NB4 (cell line): ENCODE measurements around the gene TSHR.

Experiments used
- DNase-seq: peaks from one replicate; pipeline ENCODE4 v3.0.0; 2010; ENCODE audit warnings: low read depth
- H3K4me3 ChIP-seq: one replicate; pipeline ENCODE4 v1.5.1; 2011; ENCODE audit warnings: mild to moderate bottlenecking, low read depth, low read length, moderate library complexity
- MYC ChIP-seq: IDR thresholded peaks from 2 replicates; pipeline ENCODE4 v1.6.1; 2011; ENCODE audit warnings: low read depth, low read length
- POLR2A ChIP-seq: IDR thresholded peaks from 2 replicates; pipeline ENCODE4 v1.6.1; 2011; ENCODE audit warnings: mild to moderate bottlenecking; ENCODE audit not compliant: insufficient read length; ENCODE audit errors: extremely low read depth
- TF ChIP-seq, protein P1 (sequence below): IDR thresholded peaks from 2 replicates; pipeline ENCODE4 v1.6.1; 2011; ENCODE audit warnings: low read depth, low read length
- TF ChIP-seq, protein P2 (sequence below): IDR thresholded peaks from one replicate; pipeline ENCODE4 v1.5.1; 2012; ENCODE audit warnings: low read depth, low read length

Gene TSHR

DNA sequence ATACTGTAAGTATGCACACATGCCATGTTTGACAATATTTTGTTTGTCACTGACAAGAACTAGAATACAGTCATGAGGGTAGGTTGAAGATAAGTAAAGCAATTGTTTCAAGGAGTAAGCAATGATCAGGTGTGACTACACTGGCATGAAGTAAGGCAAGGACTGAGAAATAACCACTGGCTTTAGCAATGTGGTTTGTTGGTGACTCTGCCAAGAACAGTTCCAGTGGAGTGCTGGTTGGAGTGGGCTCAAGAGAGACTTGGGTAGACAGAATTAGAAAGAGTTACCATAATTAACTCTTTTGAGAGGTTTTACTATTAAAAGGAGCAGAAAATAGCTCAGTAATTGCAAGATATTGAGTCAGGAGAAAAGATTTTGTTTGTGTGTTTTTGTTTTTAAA, 135.7 kb downstream of the TSHR start:
- DNase-seq: no peak
- TF ChIP-seq MYC: no peak
- TF ChIP-seq, protein P1, sequence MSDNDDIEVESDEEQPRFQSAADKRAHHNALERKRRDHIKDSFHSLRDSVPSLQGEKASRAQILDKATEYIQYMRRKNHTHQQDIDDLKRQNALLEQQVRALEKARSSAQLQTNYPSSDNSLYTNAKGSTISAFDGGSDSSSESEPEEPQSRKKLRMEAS: no peak
- TF ChIP-seq POLR2A: no peak
- TF ChIP-seq, protein P2, sequence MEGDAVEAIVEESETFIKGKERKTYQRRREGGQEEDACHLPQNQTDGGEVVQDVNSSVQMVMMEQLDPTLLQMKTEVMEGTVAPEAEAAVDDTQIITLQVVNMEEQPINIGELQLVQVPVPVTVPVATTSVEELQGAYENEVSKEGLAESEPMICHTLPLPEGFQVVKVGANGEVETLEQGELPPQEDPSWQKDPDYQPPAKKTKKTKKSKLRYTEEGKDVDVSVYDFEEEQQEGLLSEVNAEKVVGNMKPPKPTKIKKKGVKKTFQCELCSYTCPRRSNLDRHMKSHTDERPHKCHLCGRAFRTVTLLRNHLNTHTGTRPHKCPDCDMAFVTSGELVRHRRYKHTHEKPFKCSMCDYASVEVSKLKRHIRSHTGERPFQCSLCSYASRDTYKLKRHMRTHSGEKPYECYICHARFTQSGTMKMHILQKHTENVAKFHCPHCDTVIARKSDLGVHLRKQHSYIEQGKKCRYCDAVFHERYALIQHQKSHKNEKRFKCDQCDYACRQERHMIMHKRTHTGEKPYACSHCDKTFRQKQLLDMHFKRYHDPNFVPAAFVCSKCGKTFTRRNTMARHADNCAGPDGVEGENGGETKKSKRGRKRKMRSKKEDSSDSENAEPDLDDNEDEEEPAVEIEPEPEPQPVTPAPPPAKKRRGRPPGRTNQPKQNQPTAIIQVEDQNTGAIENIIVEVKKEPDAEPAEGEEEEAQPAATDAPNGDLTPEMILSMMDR: no peak
- no peak overlapping the region for H3K4me3 ChIP-seq

DNA sequence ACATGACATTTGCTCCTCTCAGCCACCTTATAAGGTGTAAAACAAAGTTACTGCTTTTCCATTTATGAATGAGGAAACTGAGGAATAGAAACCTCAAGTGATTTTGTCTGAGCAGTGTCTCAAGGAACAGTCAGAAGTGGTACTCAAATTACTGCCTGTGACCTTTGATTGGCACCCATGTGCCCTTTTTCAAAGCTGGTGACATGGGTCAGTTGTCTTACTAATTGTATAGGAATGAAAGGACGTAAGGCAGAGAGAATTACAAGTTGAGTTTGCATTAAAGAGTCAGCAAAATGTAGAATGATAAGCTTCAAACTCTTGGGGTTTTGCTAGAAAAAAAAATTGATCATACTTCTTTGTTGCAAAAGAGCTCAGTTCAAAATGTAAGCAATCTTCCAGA, 136.2 kb downstream of the TSHR start:
- no peak for DNase-seq
- H3K4me3 ChIP-seq: no peak overlapping the region
- TF ChIP-seq POLR2A (no peak), MYC (no peak)
- TF ChIP-seq, protein P1: no peak
- TF ChIP-seq, protein P2: no peak

DNA sequence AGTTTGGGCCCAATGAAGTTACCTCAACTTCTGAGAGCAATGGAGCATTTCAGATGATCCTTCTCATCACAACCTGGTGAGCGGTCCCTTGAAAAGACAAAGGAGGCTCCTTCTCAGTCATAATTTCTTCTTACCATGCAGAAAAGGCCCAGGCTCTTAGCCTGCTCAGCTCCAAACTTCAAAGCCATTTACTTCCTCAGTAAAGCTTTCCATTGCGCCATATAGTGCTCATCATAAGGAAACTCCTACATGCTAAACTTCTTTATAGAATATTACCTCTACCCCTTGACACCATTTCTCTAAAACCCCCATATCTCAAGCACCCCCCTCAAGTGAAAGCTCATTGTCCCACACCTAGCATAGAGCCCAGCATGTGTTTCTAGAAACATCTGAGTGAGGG, 138.2 kb downstream of the TSHR start:
- TF ChIP-seq MYC (no peak), POLR2A (no peak)
- TF ChIP-seq, protein P1: no peak
- TF ChIP-seq, protein P2: no peak
- DNase-seq: peak; percentile 13
- no peak overlapping the region for H3K4me3 ChIP-seq

DNA sequence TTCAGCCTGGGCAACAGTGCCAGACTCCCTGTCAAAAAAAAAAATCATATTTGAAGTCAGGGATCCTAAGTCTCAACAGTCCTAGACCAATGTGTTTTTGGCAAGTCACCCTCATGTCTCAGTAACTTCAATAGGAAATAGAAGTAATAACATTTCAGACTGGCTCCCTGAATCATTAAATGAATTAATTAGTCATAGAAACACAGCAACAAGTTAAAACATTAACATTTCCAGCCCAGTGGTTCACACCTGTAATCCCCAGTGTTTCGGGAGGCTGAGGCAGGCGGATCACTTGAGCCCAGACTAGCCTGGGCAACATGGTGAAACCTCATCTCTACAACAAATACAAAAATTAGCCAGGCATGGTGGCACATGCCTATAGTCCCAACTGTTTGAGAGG, 140.1 kb downstream of the TSHR start:
- no peak overlapping the region for H3K4me3 ChIP-seq
- no peak for DNase-seq
- no peak for TF ChIP-seq MYC
- TF ChIP-seq, protein P1: no peak
- TF ChIP-seq POLR2A: no peak
- TF ChIP-seq, protein P2: no peak

DNA sequence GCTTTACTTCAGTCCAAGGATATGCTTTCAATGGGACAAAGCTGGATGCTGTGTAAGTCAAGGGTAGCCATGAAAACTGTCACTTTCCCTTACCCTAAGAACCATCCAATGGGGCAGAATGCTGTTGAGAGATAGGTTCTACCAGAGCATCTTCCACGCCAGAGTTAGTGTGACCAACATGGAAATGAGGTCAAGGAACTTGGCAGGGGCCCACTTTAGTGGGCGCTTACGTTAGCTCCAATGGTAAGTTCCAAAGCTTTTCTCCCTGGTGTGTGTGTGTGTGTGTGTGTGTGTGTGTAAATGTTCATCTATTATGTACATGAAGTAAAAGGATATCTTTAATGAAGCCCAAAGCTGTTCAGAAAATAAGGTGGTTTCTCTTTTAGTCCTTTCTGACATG, 141.2 kb downstream of the TSHR start:
- no peak for DNase-seq
- TF ChIP-seq POLR2A (no peak), MYC (no peak)
- TF ChIP-seq, protein P2: no peak
- TF ChIP-seq, protein P1: no peak
- no peak overlapping the region for H3K4me3 ChIP-seq

DNA sequence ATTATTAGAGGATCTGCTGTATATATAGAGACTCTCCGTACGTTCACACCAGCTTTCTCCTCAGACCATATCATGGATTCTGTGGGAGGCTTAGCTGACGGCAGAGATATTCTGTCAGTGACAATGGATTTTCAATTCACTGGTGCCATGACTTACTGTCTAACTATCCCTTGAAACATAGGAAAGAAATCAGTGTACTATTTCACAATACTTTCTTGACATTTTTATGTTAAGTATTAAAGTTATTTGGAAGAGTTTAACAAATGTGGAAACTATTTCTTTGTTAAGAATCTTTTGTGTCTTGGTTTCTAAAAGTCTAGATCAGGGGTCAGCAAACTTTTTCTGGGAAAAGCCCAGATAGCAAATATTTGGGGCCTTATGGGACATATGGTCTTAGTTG, 146.8 kb downstream of the TSHR start:
- no peak overlapping the region for H3K4me3 ChIP-seq
- TF ChIP-seq, protein P1: no peak
- no peak for TF ChIP-seq MYC
- no peak for DNase-seq
